Subcutaneous adipose tissue (tissue), 4 donors: ENCODE results near the gene IFNAR1. TPM values are rescaled to one million over a fixed set of nuclear protein-coding genes. Genes with fewer than 3 reads are reported as not detected.

ENCODE experiments used
- total RNA-seq, 4 donors: library from RNA; depleted of rRNA; stranded (reverse); fragments of >200 nt; gene quantifications; one replicate each; pipeline ENCODE4 v1.1.0, GENCODE V29; 2016
- TF ChIP-seq, protein P1 (sequence below): fragments of 450-650 bp; IDR thresholded peaks from one replicate; pipeline ENCODE4 v1.5.1; 2016; ENCODE audit warnings: low read depth, mild to moderate bottlenecking, control low read depth, antibody characterized with exemption, moderate library complexity

Gene IFNAR1
- total RNA-seq, 4 donors from 2014 or later, result 32.4 to 75.7 (median 45.4) TPM

DNA sequence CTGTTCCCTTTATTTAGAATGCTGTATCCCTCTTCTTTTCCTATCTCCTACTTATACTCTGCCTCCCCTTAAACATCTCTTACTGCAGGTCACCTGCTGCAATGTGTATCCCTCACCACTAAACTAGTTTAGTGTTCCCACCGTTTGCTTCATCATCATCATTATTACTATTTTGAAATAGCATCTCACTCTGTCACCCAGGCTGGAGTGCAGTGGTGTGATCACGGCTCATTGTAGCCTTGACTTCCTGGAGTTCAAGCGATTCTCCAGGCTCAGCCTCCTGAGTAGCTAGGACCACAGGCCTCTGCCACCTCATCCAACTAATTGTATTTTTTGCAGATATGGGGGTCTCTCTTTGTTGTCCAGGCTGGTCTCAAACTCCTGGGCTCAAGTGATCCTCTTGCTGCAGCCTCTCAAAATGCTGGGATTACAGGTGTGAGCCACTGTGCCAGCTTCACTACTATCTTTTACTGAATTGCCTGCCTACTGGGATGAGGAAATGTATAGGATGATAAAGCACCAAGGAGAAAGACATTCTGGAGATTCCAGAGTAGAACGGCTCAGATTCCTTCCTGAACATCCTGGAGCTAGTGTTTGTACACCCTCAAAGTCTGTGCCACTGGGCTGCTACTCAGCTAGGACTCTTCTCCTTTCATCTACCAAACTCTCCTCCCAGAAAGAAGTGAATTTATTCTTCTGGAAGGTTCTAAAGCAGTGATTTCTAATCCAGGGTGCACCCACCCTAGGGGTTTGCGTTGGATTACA lies 8.6 kb upstream of the IFNAR1 start:
- TF ChIP-seq, protein P1, sequence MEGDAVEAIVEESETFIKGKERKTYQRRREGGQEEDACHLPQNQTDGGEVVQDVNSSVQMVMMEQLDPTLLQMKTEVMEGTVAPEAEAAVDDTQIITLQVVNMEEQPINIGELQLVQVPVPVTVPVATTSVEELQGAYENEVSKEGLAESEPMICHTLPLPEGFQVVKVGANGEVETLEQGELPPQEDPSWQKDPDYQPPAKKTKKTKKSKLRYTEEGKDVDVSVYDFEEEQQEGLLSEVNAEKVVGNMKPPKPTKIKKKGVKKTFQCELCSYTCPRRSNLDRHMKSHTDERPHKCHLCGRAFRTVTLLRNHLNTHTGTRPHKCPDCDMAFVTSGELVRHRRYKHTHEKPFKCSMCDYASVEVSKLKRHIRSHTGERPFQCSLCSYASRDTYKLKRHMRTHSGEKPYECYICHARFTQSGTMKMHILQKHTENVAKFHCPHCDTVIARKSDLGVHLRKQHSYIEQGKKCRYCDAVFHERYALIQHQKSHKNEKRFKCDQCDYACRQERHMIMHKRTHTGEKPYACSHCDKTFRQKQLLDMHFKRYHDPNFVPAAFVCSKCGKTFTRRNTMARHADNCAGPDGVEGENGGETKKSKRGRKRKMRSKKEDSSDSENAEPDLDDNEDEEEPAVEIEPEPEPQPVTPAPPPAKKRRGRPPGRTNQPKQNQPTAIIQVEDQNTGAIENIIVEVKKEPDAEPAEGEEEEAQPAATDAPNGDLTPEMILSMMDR, result no peak

DNA sequence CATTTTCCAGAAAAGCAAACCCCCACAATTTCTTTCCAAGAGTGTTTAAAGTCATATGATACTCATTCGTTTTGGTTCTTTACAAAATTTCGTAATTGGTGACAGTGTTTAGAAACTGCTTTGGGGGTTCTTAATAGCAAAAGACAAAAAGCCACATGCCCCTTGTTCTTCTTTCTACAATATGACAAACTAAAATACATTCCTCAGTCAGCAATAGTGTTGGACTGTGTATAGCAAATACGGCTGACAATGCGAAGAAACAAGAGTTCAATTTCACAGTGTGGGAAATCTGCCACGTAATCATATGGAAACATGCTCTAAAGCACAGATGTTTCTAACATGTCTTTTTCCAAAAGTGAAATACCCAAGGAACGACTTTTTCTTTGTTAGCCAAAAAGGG lies 7.6 kb upstream of the IFNAR1 start:
- TF ChIP-seq, protein P1, result no peak

DNA sequence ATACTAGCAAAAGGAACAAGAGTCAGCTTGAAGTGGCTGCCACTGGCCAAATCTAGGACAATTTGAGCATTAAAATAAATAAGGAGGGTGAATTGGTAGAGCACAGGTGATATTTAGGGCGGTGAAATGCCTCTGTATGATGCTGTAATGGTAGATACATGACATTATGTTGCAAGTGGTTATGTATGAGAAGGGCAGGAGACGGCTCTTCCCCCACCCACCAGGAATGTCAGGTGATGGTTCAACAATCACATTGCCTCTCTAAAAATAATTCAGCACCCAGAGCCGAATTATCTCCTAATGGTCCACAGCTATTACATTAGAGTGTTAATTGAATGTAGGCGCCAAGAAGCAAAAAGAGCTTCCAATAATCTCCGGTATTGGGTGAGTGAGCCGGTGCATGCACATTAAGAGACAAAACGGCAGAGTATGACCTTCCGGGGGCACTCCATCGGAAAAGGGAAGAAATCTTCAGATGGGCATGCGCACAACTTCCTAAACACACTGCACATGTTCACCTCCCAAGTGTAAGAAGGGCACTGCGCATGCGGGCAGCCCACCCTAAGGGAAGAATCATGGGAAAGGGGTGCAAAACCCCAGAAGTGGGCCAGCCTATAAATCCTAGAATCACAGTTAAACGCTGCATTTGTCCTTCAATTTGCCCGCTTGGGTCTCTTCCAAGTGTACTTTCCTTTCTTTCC lies 6.8 kb upstream of the IFNAR1 start:
- TF ChIP-seq, protein P1, result no peak

DNA sequence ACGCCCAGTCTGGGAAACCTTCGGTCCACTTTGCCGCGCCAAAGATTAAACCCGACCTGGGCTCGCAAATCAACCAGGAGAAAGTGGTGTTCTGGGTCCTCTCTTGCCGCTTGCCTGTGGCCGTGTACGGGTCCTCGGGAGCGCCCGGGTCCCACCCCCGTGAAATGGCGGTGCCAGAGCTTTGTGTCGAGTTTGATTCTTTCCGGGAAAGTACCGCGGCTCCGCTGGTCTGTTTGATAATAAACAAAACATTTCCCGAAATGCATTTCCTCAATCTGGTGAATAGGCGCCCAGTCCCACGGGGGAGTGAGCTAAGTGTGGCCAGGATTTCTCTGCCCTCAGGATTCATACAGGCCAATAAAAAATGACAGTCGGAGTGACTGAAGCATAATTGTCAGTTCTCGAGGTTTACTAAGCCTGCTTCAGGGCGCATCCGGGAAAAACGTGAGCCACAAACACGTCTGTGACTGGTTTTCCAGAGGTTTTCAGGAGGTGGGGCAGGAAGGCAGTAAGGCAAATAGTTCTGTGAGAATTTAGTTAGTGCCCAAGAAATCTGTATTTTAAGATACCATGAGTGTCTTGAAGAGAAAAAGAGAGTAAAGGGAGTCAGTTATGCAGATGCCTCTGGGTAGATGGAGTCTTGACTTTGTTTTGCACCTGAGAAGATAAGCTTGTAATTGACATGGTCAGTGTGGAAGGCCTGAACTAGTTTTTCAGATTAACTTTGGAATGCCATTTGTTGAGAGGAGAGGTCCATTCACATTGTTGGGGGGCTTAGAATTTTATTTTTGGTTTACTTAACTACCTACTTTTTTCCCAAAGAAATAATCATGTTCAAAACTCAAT lies 675 bp downstream of the IFNAR1 start:
- TF ChIP-seq, protein P1, result no peak

DNA sequence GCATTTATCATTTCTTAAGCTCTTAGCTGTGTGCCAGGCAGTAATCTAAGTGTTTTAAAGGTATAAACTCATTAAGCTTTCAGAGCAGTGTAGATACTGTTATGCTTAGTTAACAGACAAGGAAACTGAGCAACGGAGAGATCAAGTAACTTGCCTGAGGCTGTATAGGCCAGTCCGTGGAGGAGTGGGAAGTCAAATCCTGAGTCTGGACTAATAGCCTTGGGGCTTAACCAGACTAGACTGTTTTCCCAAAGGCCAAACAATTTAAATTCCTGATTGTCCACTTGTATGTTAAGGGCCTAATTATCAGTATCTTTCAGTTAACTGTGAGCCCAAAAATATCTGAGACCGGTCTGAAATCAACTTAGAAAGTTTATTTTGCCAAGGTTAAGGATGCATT lies 2.6 kb downstream of the IFNAR1 start:
- TF ChIP-seq, protein P1, result no peak

DNA sequence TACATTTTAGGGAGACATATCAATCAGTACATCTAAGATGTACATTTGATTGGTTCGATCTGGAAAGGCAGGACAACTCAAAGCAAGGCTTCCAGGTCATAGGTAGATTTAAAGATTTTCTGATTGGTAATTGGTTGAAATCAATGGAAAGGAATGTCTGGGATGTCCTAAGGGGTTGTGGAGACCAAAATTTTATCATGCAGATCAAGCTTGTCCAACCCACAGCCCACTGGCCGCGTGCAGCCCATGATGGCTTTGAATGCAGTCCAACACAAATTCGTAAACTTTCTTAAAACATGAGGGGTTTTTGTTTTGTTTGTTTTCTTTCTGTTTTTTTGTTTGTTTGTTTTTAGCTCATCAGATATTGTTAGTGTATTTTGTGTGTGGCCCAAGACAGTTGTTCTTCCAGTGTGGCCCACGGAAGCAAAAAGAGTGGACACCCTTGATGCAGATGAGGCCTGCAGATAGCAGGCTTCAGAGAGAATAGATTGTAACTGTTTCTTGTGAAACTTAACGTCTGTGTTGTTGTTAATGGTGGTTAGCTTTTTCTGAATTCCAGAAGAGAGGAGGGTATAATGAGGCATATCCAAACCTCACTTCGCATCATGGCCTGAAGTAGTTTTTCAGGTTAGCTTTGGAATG lies 3.1 kb downstream of the IFNAR1 start:
- TF ChIP-seq, protein P1, result no peak
